ENCODE data around the gene TGM1. TPM values are rescaled to one million over a fixed set of nuclear protein-coding genes. Genes with fewer than 3 reads are reported as not detected.
"Not testable (repeated sequence)": the region's sequence is repeated elsewhere in the genome, so short reads cannot be mapped to it uniquely, and the experiment has no call there.

Gene TGM1
- total RNA-seq, 1 donor from 2014 or later, result 5.9 TPM

GRCh38 chr14:24249230-24250021 lies 13.6 kb downstream of the TGM1 start:
- H3K27ac ChIP-seq, result no peak overlapping the region
- TF ChIP-seq CTCF (IDR thresholded peaks at IDR 0.05), result no peak
- intact Hi-C loops (cut with DNase I), result loop anchor here (10.0 kb wide), 1 partner anchor 45 kb away; the partner anchor contains the start of genes DHRS1 and NOP9
- no peaks in the 10 kb centered on the region for H3K27me3 ChIP-seq (ENCODE audit: low read depth)
- ATAC-seq (no peak), DNase-seq (no peak)
- H3K4me3 ChIP-seq, result no peak overlapping the region
- peaks cover 6% of the 10 kb centered on the region for H3K36me3 ChIP-seq
- no peaks in the 10 kb centered on the region for H3K4me1 ChIP-seq
- no peaks in the 10 kb centered on the region for H3K9me3 ChIP-seq

GRCh38 chr14:24247422-24247821 lies 15.6 kb downstream of the TGM1 start:
- no peak for TF ChIP-seq CTCF (IDR thresholded peaks at IDR 0.05)
- no peak for ATAC-seq
- peaks cover 4% of the 10 kb centered on the region for H3K36me3 ChIP-seq
- H3K9me3 ChIP-seq, result no peaks in the 10 kb centered on the region
- H3K27ac ChIP-seq, result peak overlapping the region; percentile 25
- intact Hi-C loops (cut with DNase I), result loop anchor here (10.0 kb wide), 1 partner anchor 47 kb away; the partner anchor contains the start of genes DHRS1 and NOP9
- H3K4me3 ChIP-seq, result no peak overlapping the region
- no peaks in the 10 kb centered on the region for H3K27me3 ChIP-seq (ENCODE audit: low read depth)
- H3K4me1 ChIP-seq, result peaks cover 9% of the 10 kb centered on the region
- no peak for DNase-seq

GRCh38 chr14:24246765-24247212 lies 16.2 kb downstream of the TGM1 start:
- intact Hi-C loops (cut with DNase I), result loop anchor here (10.0 kb wide), 1 partner anchor 48 kb away; the partner anchor contains the start of genes DHRS1 and NOP9
- H3K27ac ChIP-seq, result peak overlapping the region; percentile 25
- H3K9me3 ChIP-seq, result no peaks in the 10 kb centered on the region
- H3K36me3 ChIP-seq, result peaks cover 4% of the 10 kb centered on the region
- H3K4me3 ChIP-seq, result no peak overlapping the region
- DNase-seq, result no peak
- no peaks in the 10 kb centered on the region for H3K27me3 ChIP-seq (ENCODE audit: low read depth)
- ATAC-seq, result no peak
- H3K4me1 ChIP-seq, result peaks cover 9% of the 10 kb centered on the region
- TF ChIP-seq CTCF (IDR thresholded peaks at IDR 0.05), result no peak

GRCh38 chr14:24245350-24245749 lies 17.6 kb downstream of the TGM1 start:
- H3K27ac ChIP-seq; ATAC-seq; H3K9me3 ChIP-seq; H3K4me3 ChIP-seq; H3K27me3 ChIP-seq (ENCODE audit: low read depth); DNase-seq: not testable (repeated sequence)
- intact Hi-C loops (cut with DNase I), result loop anchor here (10.0 kb wide), 1 partner anchor 49 kb away; the partner anchor contains the start of genes DHRS1 and NOP9
- H3K36me3 ChIP-seq, result peaks cover 16% of the 10 kb centered on the region
- H3K4me1 ChIP-seq, result peaks cover 22% of the 10 kb centered on the region

- Histone ChIP-seq H3K4me3 (peak overlapping the region; percentile 73), H3K36me3 (peaks cover 31% of the 10 kb centered on the region), H3K27me3 (ENCODE audit: low read depth) (no peaks in the 10 kb centered on the region), H3K27ac (peak overlapping the region; percentile 99), H3K9me3 (no peaks in the 10 kb centered on the region), H3K4me1 (peaks cover 42% of the 10 kb centered on the region)
- TF ChIP-seq CTCF (IDR thresholded peaks at IDR 0.05), result no peak
- ATAC-seq (peak in 1 of 2 donors; percentile 2), DNase-seq (no peak)
- intact Hi-C loops (cut with DNase I), result loop anchor here (10.0 kb wide), 1 partner anchor 51 kb away; the partner anchor contains the start of genes DHRS1 and NOP9
These were observed 19.6 kb downstream of the TGM1 start for GRCh38 chr14:24243336-24243836.

Data from lower lobe of right lung (tissue), 2 donors.